Stimulated activated CD8-positive, alpha-beta memory T cell treated with anti-CD3 and anti-CD28 coated beads, Interleukin-12 subunit alpha, Interleukin-12 subunit beta, amount 100 ng/mL, for 1 hour (primary cell): ENCODE results near the gene TACC2.

Source experiments
- DNase-seq: peaks from one replicate; pipeline ENCODE4 v3.0.0-alpha.2; 2020; ENCODE audit warnings: low read depth

The TACC2 gene

DNA sequence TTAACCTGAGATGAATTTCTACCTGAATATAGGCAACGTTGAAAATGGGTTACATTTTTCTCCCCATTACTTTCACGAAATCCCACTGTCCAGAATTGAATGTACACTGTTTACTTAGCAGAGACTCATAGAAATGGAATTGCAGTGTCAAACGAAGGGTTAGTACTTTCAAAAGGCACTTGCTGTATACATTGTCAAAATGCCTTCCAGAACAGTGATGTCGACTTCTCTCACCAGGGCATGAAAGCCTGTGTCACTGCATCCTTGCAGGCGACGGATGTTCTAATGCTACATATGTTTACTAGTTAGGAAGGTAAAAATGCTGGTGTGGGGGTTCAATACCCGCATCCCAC, 41.2 kb downstream of the TACC2 start:
- DNase-seq: no peak

DNA sequence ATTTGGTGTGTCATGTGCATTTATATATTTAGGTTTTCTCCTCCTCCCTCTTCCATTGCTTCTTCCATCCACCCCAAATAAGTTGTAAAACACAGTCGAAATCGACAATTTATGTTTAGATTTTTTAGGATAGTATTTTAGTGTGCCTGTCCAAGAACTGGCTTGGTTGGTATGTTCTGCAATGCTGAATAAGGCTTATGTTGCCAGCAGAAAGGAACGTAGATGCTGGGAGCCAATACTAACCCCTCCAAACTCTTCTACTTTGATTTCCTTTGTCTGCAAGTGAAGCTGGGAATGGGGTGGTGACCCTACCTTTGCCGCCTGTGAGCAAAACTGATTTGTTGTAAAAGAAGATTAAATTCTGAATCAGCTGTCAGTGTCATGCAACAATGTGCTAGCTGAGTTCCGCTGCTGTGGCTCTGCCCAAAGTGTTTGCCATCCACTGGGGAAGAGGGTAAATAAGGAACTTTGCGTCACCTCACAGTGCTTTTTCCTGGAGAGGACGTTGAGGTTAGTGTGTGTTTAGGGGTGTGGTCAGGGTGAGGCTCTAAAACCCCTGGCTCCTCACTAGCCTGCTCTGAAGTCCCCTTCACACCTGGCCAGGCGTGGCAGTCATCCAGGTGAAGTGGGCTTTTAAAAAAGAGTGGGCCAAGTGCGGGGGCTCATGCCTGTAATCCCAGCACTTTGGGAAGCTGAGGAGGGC, 44.4 kb downstream of the TACC2 start:
- DNase-seq: no peak

GRCh38 chr10:122034149-122034756, 45.3 kb downstream of the TACC2 start:
- no peak for DNase-seq

GRCh38 chr10:122040786-122041185, 51.8 kb downstream of the TACC2 start:
- no peak for DNase-seq

DNA sequence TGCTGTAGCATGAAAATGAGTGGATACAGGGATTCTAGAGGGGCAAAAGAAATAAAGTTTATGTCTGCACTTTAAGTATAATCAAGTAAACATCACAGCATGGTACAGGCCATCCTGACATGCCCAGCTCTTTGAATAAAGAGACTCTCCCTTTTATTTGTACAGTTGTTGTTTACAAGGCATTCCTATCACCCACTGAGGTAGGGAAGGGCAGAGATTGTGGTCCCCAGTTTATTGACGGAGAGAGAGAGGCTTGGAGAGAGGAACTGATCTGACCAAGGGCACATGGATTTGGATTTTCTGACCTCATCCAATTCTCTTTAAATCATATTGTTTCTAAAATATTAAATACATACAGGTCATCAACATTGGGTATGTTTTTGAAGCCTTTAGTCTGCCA, 53.9 kb downstream of the TACC2 start:
- DNase-seq: no peak

DNA sequence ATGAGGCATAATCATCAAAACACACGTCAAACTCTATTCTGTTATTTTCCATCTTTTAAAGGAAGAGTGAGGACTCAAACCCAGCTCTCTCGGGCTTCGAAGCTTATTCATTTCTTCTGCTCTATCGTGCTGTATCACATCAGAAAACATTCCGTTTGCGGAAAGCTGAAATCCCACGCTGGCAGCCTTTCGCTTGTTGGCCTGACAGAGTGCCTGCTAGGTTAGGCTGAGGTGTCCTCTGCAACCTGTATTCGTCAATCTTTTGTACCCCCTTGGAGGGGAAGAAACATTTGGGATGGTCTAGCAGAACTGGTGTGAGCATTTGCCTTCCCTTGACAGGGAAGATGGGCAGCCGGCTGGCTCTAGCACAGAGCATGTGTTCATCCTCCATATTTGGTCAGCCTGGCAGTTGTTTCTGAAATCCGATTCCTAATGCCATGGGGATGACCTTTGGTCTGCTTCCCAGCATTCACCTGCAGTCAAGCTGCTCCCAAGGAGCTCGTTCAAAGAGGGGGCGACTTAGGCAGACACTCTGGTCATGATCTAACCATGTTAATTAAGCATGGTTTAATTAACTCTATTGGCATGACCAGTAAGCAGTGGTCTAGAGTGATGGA, 55.2 kb downstream of the TACC2 start:
- no peak for DNase-seq

DNA sequence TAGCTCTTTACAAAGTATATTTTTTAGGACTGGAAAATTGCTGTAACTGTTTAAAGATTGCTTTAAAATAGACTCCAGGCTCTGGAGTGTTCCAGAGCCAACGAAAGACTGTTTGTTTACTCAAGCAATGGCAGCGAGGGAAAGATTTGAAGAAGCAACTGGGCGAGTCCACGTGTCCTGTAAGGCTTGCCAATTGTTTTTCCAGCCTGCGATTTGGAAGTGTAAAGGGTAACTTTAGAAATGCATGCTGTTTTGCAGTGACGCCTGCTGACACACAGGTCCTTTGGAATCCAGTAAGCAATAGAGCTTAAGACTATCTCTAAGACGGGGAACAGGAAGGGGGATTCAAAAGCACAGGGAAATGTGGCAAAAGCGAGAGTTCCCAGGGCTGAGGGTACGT, 55.8 kb downstream of the TACC2 start:
- no peak for DNase-seq

GRCh38 chr10:122045212-122045611, 56.2 kb downstream of the TACC2 start:
- no peak for DNase-seq

DNA sequence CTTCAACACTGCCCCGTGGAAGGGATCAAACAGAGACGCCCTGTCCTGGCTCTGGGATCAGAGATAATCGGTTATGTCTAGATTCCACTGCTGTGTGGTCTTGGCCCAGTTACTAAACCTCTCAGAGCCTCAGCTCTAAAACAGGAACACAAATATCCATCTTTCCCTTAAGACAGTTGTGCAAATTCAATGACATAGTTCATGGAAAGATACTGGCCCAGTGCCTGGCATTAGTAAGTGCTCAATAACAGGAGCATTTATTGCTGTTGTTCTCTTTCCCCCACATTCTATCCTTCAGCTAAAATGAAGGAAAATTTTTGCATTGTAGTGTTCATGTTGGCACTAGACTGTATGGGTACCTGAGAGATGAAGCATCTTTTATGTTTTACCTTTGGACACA, 58.6 kb downstream of the TACC2 start:
- DNase-seq: no peak

DNA sequence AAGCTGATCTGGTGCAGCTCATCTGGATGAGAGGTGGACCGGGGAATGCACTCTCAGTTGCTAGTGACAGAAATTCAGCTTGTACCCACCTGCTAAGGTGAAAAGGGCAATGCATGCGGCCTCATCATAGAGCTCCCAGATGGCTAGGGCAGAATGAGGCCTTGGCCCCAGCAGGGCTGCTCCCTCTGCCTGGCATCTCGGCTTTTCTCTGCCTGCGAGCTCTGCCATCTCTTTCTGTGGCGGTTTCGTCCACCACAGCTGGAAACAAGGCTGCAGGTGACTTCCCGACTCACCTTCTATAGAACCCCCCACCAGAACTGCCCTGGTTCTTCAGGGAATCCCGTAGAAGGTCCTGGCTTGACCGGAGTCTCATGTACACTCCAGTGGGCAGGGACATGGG, 60.1 kb downstream of the TACC2 start:
- no peak for DNase-seq

DNA sequence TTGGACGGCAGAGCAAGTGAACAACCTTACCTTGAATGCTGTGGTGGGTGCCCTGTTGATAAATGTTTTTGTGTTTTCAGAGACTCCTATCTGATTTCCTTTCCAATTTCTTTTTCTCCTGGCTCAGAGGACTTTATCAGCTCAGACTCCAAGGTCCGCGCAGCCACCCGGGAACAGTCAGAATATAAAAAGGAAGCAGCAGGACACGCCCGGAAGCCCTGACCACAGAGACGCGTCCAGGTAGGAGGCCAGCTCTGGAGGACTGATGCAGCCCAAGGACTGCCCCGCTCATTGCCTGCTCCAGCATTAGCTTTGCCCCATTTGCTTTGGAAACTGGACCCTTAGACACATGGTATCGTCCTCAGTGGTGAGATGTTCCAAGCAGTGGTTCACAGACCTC, 61.3 kb downstream of the TACC2 start:
- no peak for DNase-seq

GRCh38 chr10:122050811-122051210, 61.8 kb downstream of the TACC2 start:
- DNase-seq: no peak

DNA sequence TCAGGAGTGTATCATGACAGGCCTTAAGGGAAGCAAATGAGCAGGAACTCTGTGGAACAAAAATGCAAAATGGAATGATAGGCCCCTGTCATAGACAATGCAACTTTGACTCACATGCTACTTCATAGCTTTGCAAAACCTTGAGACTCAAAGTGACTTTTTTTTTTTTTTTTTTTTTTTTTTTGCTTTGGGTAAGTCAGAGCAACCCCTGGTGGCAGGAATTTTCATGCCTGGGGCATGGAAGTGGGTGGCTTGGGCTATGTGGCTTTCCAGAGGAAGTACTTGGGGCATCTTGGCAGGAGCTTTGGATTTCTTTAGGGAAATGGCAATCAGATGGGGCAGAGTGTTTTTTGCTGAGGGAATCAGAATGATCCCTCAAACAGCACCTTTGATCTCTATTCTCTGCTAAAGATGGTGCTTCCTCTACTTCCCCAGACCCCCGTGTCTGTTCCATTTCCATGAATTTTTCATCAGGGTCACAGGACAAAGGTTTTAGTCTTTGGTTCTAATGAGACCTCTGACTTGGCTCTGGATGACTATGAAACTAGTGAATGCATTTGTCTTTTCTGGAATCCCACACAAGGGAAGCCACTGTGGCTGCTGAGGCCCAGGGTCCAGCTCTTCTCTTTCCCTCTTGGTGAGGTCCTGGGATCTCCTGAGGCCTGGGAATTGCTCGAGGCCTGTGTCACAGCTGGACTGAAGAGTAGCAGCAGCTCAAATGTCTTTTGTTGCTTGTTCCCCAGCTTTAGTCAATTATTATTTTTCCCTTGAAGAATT, 62.8 kb downstream of the TACC2 start:
- DNase-seq: no peak

DNA sequence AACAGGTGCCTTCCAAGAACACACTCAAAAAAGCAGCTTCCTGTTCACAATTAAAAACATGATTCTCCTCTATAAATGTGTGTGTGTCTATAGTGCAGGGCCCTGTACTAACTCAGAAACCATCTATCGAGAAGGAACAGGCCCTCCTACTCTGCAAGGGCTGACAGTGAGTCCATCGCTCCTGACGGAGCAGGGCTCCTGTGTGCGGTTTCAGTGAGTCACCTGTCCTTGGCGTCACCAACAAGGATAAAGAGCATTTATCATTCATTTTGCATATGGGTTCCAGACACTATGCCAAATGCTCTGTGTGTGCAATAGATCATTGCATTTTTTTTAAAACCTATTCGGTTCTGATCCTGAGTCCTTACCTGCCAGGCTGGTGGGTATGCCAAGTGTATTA, 63.7 kb downstream of the TACC2 start:
- DNase-seq: no peak

- no peak for DNase-seq
Observed at GRCh38 chr10:122053314-122053713, 64.4 kb downstream of the TACC2 start.

DNA sequence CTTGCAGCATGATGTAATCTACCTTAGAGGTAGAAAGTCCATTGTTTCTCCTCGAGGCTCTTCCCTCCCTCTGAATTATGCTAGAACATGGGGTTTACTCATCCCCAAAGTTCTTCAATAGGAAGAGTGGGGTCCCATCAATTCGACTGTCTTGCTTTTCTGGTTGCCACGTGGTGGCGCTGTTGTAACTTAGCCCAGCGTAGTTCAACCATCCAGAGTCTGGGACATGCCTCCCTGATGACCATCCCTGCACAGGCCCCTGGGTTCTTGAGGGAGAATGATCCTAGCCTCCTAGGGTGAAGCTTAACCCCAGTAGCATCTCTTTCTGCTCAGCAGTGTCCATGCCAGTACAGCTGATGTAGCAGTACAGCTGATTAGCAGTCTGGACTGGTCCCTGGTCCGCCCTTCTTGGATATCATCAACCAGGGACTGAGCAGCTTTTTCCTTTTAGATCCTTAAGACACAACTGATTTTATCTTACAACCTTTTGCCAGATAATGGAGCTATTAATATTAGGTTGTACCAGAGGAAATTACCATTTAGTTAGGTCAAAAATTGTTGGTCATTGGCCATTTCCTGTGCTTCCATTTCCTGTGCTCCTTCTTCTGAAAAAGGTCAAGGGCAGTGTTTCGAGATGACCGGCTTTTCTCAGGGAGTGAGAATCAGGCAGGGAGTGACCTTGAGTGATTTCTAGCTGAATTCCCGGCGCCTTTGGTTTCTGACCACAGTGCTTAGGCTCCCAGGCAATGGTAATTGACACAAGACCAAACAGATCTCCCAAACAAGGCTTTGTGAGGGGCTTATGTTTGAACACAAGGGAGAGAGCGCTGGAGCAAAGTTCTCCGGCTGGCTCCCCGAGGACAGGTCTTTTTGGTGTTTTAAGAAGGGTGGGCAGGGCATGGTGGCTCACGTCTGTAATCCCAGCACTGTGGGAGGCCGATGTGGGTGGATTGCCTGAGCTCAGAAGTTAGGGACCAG, 65.4 kb downstream of the TACC2 start:
- DNase-seq: no peak

DNA sequence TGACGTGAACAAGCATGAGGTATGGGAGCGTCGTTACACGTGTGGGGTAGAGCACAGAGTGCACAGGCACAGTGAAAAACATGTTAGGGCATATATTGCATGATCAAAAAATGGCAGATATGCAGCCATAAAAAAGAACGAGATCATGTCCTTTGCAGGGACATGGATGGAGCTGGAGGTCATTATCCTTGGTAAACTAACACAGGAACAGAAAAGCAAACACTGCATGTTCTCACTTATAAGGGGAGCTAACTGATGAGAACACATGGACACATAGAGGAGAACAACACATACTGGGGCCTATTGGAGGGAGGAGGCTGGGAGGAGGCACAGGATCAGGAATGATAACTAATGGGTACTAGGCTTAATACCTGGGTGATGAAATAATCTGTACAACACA, 66.3 kb downstream of the TACC2 start:
- no peak for DNase-seq

DNA sequence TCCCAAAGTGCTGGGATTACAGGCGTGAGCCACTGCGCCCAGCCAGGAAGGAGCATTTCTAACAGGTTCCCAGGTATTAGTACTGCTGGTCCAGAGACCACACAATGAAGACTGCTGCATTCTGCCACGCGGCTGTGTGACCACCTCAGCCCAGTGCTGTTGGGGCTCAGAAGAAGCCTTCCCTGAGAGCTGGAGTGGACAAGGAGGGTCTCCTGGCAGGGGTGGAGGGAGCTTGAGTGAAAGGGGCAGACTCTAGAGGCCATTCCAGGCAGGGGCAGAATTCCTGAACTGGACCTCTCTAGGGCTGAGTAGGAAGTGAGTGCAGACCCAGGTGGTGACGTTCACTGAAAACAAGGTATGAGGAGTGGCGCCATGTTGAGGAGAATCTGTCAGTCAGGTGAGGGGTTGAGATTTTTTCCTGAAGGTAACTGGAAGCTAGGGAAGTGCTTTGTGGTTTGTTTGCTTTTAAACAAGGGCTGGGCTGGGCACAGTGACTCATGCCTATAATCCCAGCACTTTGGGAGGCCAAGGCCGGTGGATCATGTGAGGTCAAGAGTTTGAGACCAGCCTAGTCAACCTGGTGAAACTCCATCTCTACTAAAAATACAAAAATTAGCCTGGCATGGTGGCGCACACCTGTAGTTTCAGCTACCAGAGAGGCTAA, 67.6 kb downstream of the TACC2 start:
- DNase-seq: no peak

DNA sequence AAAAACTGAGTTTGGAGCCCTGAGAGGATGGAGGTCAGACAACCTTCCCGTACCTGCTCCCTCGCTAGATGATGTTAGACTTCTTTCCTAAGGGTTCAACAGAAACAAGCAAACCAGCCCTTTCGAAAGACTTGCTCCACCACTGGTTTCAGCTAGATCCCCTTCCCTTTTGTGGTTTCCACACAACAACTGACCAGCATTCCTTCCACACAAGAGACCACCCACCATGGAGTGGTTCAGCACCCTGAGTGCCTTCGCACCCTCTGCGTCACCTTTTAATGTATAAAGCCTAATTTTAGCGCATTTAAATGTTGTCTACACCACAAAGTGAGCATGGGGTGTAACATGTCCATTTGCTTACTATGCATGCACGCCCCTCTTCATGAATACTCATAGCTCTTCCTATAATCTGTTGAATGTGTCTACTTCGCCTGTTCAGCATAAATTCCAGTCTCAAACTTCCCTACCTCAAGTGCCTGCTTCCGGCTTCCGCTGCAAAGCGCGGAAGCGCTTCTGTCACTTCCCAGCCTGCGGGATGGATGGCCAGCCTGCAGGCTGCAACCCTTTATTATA, 69.0 kb downstream of the TACC2 start:
- no peak for DNase-seq

GRCh38 chr10:122060250-122060649, 71.3 kb downstream of the TACC2 start:
- no peak for DNase-seq
